AG04449 (cell line): Measurements from ENCODE around the gene NPIPB2.
"Not testable (repeated sequence)": the region's sequence is repeated elsewhere in the genome, so short reads cannot be mapped to it uniquely, and the experiment has no call there.

ENCODE experiments used
- CTCF ChIA-PET: fragments of 350-600 bp; formaldehyde crosslinking; extraction: SDS; loops from one replicate; lab custom pipeline; 2021; ENCODE audit warnings: antibody characterized with exemption; lab: Yijun Ruan, JAX
- POLR2A ChIA-PET: fragments of 400-600, 350-600 bp; formaldehyde crosslinking; extraction: SDS; loops from one replicate; lab custom pipeline; 2020; ENCODE audit warnings: antibody characterized with exemption, inconsistent platforms; lab: Yijun Ruan, JAX
- DNase-seq: peaks from one replicate; pipeline ENCODE4 v3.0.0-alpha.2; 2010; ENCODE audit warnings: low read depth, low spot score
- H3K4me3 ChIP-seq: 2 replicates; pipeline ENCODE4 v1.5.1; 2011; ENCODE audit warnings: low read depth, mild to moderate bottlenecking, control low read depth, low read length
- TF ChIP-seq, protein P1 (sequence below): IDR thresholded peaks from one replicate; pipeline ENCODE4 v1.5.1; 2011; ENCODE audit warnings: mild to moderate bottlenecking, moderate library complexity, low read length, control low read depth, inconsistent platforms; ENCODE audit not compliant: insufficient read depth; ENCODE audit errors: missing control alignments

Gene NPIPB2

DNA sequence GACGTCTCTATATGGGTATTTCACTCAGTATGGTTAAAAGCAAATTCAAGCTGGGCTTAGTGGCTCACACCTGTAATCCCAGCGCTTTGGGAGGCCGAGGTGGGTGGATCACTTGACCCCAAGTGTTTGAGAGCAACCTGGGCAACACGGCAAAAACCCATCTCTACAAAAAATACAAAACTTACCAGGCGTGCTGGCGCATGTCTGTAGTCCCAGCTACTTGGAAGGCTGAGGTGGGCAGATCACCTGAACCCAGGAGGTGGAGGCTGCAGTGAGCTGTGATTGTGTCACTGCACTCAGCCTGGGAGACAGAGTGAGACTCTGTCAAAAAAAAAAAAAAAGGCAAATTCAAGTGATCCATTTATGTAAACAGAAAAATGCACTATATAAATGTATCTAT lies 21.9 kb upstream of the NPIPB2 start:
- TF ChIP-seq, protein P1, sequence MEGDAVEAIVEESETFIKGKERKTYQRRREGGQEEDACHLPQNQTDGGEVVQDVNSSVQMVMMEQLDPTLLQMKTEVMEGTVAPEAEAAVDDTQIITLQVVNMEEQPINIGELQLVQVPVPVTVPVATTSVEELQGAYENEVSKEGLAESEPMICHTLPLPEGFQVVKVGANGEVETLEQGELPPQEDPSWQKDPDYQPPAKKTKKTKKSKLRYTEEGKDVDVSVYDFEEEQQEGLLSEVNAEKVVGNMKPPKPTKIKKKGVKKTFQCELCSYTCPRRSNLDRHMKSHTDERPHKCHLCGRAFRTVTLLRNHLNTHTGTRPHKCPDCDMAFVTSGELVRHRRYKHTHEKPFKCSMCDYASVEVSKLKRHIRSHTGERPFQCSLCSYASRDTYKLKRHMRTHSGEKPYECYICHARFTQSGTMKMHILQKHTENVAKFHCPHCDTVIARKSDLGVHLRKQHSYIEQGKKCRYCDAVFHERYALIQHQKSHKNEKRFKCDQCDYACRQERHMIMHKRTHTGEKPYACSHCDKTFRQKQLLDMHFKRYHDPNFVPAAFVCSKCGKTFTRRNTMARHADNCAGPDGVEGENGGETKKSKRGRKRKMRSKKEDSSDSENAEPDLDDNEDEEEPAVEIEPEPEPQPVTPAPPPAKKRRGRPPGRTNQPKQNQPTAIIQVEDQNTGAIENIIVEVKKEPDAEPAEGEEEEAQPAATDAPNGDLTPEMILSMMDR = no peak
- DNase-seq = no peak
- ChIA-PET CTCF (interaction anchor here (0.8 to 2.6 kb wide), 2 partner anchors 9 to 105 kb away, joined by 4 to 11 read pairs; no protein-coding TSS in a partner anchor), POLR2A (no interaction called here)
- no peak overlapping the region for H3K4me3 ChIP-seq

DNA sequence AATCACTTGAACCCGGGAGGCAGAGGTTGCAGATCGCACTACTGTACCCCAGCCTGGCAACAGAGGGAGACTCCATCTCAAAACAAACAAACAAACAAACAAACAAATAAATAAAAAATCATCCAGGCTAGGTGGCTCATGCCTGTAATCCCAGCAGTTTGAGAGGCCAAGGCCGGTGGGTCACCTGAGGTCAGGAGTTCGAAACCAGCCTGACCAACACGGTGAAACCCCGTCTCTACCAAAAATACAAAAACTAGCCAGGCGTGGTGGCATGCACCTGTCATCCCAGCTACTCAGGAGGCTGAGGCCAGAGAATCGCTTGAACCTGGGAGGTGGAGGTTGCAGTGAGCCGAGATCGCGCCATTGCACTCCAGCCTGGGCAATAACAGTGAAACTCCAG lies 21.1 kb upstream of the NPIPB2 start:
- POLR2A ChIA-PET, H3K4me3 ChIP-seq, DNase-seq: not testable (repeated sequence)
- CTCF ChIA-PET = interaction anchor here (2.6 kb wide), 1 partner anchor 105 kb away, joined by 11 read pairs; no protein-coding TSS in a partner anchor

DNA sequence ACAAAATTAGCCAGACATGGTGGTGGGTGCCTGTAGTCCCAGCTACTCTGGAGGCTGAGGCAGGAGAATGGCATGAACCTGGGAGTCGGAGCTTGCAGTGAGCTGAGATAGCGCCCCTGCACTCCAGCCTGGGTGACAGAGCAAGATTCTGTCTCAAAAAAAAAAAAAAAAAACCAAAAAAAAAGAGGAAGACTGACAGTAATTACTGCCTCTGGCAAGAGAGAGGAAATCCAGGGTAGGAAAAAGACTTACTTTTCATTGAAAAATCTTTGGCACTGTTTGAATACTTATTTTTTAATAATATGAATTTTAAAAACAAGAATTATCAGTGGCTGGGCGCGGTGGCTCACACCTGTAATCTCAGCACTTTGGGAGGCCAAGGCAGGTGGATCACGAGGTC lies 20.6 kb upstream of the NPIPB2 start:
- DNase-seq, POLR2A ChIA-PET, H3K4me3 ChIP-seq: not testable (repeated sequence)
- CTCF ChIA-PET = interaction anchor here (2.6 kb wide), 1 partner anchor 106 kb away, joined by 11 read pairs; no protein-coding TSS in a partner anchor

DNA sequence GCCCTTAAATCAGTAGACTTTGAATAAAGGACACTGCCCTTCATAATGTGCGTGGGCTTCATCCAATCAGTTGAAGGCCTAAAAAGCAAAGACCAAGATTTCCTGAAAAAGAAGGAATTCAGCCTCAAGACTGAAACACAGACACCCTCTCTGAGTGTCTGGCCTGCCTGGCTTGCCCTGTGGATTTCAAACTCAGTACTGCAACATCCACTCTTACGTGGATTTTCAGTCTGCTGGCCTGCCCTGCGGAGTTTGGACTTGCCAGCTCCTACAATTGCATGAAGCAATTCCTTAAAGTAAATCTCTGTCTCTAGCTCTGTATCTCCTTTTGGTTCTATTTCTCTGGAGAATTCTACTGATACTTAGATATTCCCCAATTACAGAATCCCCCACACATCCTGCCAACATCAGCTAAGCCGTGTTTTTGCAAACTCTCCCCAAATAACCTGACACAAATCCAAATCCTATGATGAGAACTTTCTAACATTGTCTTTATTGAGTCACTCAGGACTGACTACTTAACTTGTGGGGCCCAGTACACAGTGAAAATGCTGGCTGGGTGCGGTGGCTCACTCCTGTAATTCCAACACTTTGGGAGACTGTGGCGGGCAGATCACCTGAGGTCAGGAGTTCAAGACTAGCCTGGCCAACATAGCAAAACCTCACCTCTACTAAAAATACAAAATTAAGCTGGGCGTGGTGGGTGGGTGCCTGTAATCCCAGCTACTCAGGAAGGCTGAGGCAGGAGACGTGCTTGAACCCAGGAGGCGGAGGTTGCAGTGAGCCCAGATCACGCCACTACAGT lies 15.9 kb upstream of the NPIPB2 start:
- ChIA-PET POLR2A (interaction anchor here (0.6 to 1.0 kb wide), 2 partner anchors 28 to 60 kb away, joined by 4 to 5 read pairs; no protein-coding TSS in a partner anchor), CTCF (interaction anchor here (1.7 to 2.9 kb wide), 2 partner anchors 110 to 138 kb away, joined by 3 to 13 read pairs; no protein-coding TSS in a partner anchor)
- TF ChIP-seq, protein P1 = no peak
- DNase-seq = no peak
- no peak overlapping the region for H3K4me3 ChIP-seq

DNA sequence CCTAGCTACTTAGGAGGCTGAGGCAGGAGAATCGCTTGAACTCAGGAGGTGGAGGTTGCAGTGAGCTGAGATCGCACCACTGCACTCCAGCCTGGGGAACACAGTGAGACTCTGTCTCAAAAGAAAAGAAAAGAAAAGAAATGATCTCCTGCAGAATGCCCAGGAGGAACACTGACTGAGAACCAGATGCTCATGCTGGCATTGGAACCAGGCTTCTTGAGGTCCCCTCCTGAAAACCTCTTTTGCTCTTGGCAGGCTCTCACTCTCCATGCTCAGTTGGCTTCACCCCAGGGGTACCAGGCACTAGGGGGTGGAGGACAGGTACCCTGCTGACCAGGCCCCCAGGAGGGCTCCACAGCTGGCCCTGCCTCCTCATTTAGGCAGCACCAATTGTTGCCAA lies 14.7 kb upstream of the NPIPB2 start:
- ChIA-PET CTCF (interaction anchor here (2.9 to 3.2 kb wide), 2 partner anchors 111 kb away, joined by 8 to 13 read pairs; no protein-coding TSS in a partner anchor), POLR2A (no interaction called here)
- TF ChIP-seq, protein P1 = no peak
- no peak overlapping the region for H3K4me3 ChIP-seq
- DNase-seq = no peak

DNA sequence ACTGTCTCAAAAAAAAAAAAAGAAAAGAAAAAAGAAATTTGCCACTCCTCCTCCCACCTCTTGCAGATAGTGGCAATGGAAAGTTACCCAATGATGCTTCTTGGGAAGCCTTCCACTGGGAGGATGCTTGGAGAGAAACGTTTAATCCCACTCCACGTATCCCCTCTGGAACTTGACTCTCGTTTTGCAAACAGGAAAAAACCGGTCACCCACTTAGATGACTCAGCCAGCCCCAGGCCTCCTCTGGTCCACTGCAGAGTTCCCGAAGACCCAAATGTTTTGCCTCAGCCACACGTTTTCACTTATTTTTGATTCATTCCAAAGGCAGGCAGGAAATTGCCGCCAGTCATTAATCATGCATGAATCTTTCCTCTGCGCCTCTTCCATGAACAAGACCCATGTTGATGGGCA lies 13.9 kb upstream of the NPIPB2 start:
- POLR2A ChIA-PET = no interaction called here
- peak; percentile 67 for DNase-seq
- CTCF ChIA-PET = interaction anchor here (1.4 to 3.2 kb wide), 2 partner anchors 107 to 112 kb away, joined by 3 to 8 read pairs; no protein-coding TSS in a partner anchor
- TF ChIP-seq, protein P1 = no peak
- H3K4me3 ChIP-seq = no peak overlapping the region

DNA sequence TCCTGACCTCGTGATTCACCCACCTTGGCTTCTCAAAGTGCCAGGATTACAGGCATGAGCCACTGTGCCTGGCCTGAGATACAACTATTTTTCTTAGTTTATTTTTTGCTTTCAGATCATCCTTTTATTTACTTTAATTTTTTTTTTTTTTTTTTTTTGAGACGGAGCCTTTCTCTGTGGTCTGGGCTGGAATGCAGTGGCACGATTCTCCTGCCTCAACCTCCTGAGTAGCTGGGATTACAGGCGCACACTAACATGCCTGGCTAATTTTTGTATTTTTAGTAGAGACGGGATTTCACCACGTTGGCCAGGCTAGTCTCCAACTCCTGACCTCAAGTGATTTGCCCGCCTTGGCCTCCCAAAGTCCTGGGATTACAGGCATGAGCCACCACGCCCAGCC lies 11.7 kb upstream of the NPIPB2 start:
- POLR2A ChIA-PET, DNase-seq, H3K4me3 ChIP-seq: not testable (repeated sequence)
- CTCF ChIA-PET = interaction anchor here (1.0 to 3.2 kb wide), 3 partner anchors 110 to 142 kb away, joined by 3 to 8 read pairs (median 5); no protein-coding TSS in a partner anchor
